ENCODE results near the gene LMNTD2.

DNA sequence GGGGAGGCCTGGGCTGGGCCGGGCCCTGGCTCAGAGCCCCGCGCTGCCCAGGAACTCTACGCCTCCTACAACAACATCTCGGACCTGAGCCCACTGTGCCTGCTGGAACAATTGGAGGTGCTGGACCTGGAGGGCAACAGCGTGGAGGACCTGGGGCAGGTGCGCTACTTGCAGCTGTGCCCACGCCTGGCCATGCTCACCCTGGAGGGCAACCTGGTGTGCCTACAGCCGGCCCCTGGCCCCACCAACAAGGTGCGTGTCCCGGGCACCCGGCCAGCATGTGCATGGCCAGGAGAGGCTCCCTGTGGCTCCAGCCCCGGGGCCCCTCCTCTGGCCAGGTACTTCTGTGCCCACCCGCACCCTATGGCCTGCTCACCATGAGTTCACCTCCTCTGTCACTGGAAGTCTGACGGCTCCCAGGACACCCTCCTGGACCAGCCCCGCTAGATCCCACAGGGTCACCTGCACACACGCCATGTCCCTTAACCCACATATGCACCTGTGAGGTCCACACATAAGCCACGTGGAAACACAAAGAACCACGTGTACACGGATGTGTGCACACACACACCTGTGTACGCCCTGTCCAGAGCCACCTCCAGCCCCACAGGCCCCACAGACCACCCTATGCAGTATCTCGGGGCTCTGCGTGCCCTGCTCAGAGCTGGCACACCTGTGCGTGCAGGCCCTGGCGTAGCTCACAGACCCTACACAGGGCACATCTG, 10.4 kb downstream of the LMNTD2 start:
- TF ChIP-seq, protein P1, sequence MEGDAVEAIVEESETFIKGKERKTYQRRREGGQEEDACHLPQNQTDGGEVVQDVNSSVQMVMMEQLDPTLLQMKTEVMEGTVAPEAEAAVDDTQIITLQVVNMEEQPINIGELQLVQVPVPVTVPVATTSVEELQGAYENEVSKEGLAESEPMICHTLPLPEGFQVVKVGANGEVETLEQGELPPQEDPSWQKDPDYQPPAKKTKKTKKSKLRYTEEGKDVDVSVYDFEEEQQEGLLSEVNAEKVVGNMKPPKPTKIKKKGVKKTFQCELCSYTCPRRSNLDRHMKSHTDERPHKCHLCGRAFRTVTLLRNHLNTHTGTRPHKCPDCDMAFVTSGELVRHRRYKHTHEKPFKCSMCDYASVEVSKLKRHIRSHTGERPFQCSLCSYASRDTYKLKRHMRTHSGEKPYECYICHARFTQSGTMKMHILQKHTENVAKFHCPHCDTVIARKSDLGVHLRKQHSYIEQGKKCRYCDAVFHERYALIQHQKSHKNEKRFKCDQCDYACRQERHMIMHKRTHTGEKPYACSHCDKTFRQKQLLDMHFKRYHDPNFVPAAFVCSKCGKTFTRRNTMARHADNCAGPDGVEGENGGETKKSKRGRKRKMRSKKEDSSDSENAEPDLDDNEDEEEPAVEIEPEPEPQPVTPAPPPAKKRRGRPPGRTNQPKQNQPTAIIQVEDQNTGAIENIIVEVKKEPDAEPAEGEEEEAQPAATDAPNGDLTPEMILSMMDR (IDR thresholded peaks at IDR 0.05): no peak
- no peak for TF ChIP-seq EZH2 (IDR thresholded peaks at IDR 0.05)

Data from neural progenitor cell (in vitro differentiated cells).